ENCODE results near the gene CDC37L1. TPM values are rescaled to one million over a fixed set of nuclear protein-coding genes. Genes with fewer than 3 reads are reported as not detected.

CDC37L1 gene
- total RNA-seq, 3 donors from 2014 or later = 36.4 to 53.4 (median 42.7) TPM

GRCh38 chr9:4678679-4679267 lies 596 bp upstream of the CDC37L1 start:
- DNase-seq (ENCODE audit: low spot score in 2 of 2) = no peak
- no peaks in the 10 kb centered on the region for H3K9me3 ChIP-seq
- no peaks in the 10 kb centered on the region for H3K4me1 ChIP-seq
- no peaks in the 10 kb centered on the region for H3K36me3 ChIP-seq
- H3K4me3 ChIP-seq = peak overlapping the region; percentile 77 to 89 (median 88)
- TF ChIP-seq POLR2A (IDR thresholded peaks at IDR 0.05) (no peak), POLR2AphosphoS5 (IDR thresholded peaks at IDR 0.05) (no peak)
- TF ChIP-seq, protein P1, sequence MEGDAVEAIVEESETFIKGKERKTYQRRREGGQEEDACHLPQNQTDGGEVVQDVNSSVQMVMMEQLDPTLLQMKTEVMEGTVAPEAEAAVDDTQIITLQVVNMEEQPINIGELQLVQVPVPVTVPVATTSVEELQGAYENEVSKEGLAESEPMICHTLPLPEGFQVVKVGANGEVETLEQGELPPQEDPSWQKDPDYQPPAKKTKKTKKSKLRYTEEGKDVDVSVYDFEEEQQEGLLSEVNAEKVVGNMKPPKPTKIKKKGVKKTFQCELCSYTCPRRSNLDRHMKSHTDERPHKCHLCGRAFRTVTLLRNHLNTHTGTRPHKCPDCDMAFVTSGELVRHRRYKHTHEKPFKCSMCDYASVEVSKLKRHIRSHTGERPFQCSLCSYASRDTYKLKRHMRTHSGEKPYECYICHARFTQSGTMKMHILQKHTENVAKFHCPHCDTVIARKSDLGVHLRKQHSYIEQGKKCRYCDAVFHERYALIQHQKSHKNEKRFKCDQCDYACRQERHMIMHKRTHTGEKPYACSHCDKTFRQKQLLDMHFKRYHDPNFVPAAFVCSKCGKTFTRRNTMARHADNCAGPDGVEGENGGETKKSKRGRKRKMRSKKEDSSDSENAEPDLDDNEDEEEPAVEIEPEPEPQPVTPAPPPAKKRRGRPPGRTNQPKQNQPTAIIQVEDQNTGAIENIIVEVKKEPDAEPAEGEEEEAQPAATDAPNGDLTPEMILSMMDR (IDR thresholded peaks at IDR 0.05) = no peak
- intact Hi-C loops (cut with DNase I; ENCODE audit: low total_unique reads) = loop anchor here (5.0 kb wide), 1 partner anchor 214 kb away; no protein-coding TSS in a partner anchor
- no peaks in the 10 kb centered on the region for H3K27me3 ChIP-seq
- H3K27ac ChIP-seq = peak overlapping the region; percentile 97

GRCh38 chr9:4680173-4680525 lies 780 bp downstream of the CDC37L1 start:
- no peaks in the 10 kb centered on the region for H3K27me3 ChIP-seq
- no peak for TF ChIP-seq POLR2AphosphoS5 (IDR thresholded peaks at IDR 0.05)
- TF ChIP-seq, protein P1 (IDR thresholded peaks at IDR 0.05) = no peak
- no peak for TF ChIP-seq POLR2A (IDR thresholded peaks at IDR 0.05)
- peaks cover under 1% of the 10 kb centered on the region for H3K36me3 ChIP-seq
- no peak for DNase-seq (ENCODE audit: low spot score in 2 of 2)
- peak overlapping the region; percentile 97 for H3K27ac ChIP-seq
- intact Hi-C loops (cut with DNase I; ENCODE audit: low total_unique reads) = no loop called here
- no peaks in the 10 kb centered on the region for H3K9me3 ChIP-seq
- peak overlapping the region; percentile 77 to 89 (median 88) for H3K4me3 ChIP-seq
- no peaks in the 10 kb centered on the region for H3K4me1 ChIP-seq

- H3K9me3 ChIP-seq = no peaks in the 10 kb centered on the region
- H3K27me3 ChIP-seq = no peaks in the 10 kb centered on the region
- H3K36me3 ChIP-seq = peaks cover 3% of the 10 kb centered on the region
- intact Hi-C loops (cut with DNase I; ENCODE audit: low total_unique reads) = no loop called here
- peak overlapping the region; percentile 97 for H3K27ac ChIP-seq
- TF ChIP-seq, protein P1 (IDR thresholded peaks at IDR 0.05) = no peak
- no peak for TF ChIP-seq POLR2AphosphoS5 (IDR thresholded peaks at IDR 0.05)
- no peak for TF ChIP-seq POLR2A (IDR thresholded peaks at IDR 0.05)
- H3K4me1 ChIP-seq = no peaks in the 10 kb centered on the region
- H3K4me3 ChIP-seq = peak overlapping the region; percentile 77 to 89 (median 88)
- DNase-seq (ENCODE audit: low spot score in 2 of 2) = no peak
Observed at GRCh38 chr9:4680750-4681149, 1.4 kb downstream of the CDC37L1 start.

DNA sequence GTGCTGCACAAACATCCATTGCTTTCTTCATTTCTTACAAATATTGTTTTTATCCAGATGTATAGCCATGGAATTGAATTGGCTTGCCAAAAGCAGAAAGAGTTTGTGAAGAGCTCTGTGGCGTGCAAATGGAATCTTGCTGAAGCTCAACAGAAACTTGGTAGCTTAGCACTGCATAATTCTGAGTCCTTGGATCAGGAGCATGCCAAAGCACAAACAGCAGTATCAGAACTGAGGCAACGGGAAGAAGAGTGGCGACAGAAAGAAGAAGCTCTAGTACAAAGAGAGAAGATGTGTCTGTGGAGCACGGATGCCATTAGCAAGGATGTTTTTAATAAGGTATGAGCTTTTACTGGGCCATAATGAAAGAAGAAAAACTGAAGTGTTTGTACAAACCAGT lies 5.5 kb downstream of the CDC37L1 start:
- DNase-seq (ENCODE audit: low spot score in 2 of 2) = no peak
- no peaks in the 10 kb centered on the region for H3K4me1 ChIP-seq
- H3K4me3 ChIP-seq = no peak overlapping the region
- intact Hi-C loops (cut with DNase I; ENCODE audit: low total_unique reads) = no loop called here
- H3K27me3 ChIP-seq = no peaks in the 10 kb centered on the region
- no peaks in the 10 kb centered on the region for H3K9me3 ChIP-seq
- H3K36me3 ChIP-seq = peaks cover 3% of the 10 kb centered on the region
- TF ChIP-seq, protein P1 (IDR thresholded peaks at IDR 0.05) = no peak
- no peak for TF ChIP-seq POLR2A (IDR thresholded peaks at IDR 0.05)
- TF ChIP-seq POLR2AphosphoS5 (IDR thresholded peaks at IDR 0.05) = no peak
- H3K27ac ChIP-seq = no peak overlapping the region

GRCh38 chr9:4686112-4686511 lies 6.7 kb downstream of the CDC37L1 start:
- no peak for DNase-seq (ENCODE audit: low spot score in 2 of 2)
- no peak overlapping the region for H3K27ac ChIP-seq
- H3K9me3 ChIP-seq = no peaks in the 10 kb centered on the region
- no peaks in the 10 kb centered on the region for H3K4me1 ChIP-seq
- TF ChIP-seq, protein P1 (IDR thresholded peaks at IDR 0.05) = no peak
- TF ChIP-seq POLR2AphosphoS5 (IDR thresholded peaks at IDR 0.05) (no peak), POLR2A (IDR thresholded peaks at IDR 0.05) (no peak)
- peaks cover 3% of the 10 kb centered on the region for H3K36me3 ChIP-seq
- H3K27me3 ChIP-seq = no peaks in the 10 kb centered on the region
- H3K4me3 ChIP-seq = no peak overlapping the region
- intact Hi-C loops (cut with DNase I; ENCODE audit: low total_unique reads) = no loop called here
